Glutamatergic neuron (in vitro differentiated cells): Measurements from ENCODE around the gene ZMIZ1. TPM values are rescaled to one million over a fixed set of nuclear protein-coding genes. Genes with fewer than 3 reads are reported as not detected.
A peak's percentile ranks its signal among the peaks of the same experiment; 100 is the strongest.

ENCODE experiments used
- DNase-seq: peaks from one replicate; pipeline ENCODE4 v3.0.0; 2022
- H3K27ac Mint-ChIP-seq: one replicate; pipeline ENCODE4 v1.8.0; 2020; ENCODE audit warnings: mild to moderate bottlenecking, mixed read lengths, inconsistent platforms; ENCODE audit not compliant: unreplicated experiment
- H3K27me3 Mint-ChIP-seq: one replicate; pipeline ENCODE4 v1.8.0; 2020; ENCODE audit warnings: mild to moderate bottlenecking, moderate library complexity, mixed read lengths, inconsistent platforms; ENCODE audit not compliant: unreplicated experiment
- H3K36me3 Mint-ChIP-seq: one replicate; pipeline ENCODE4 v1.8.0; 2020; ENCODE audit warnings: mild to moderate bottlenecking, mixed read lengths, inconsistent platforms; ENCODE audit not compliant: unreplicated experiment
- H3K4me1 Mint-ChIP-seq: one replicate; pipeline ENCODE4 v1.8.0; 2020; ENCODE audit warnings: mild to moderate bottlenecking, low read depth, mixed read lengths, inconsistent platforms; ENCODE audit not compliant: unreplicated experiment
- H3K4me3 Mint-ChIP-seq: one replicate; pipeline ENCODE4 v1.8.0; 2020; ENCODE audit warnings: mild to moderate bottlenecking, mixed read lengths, inconsistent platforms; ENCODE audit not compliant: unreplicated experiment
- H3K9me3 Mint-ChIP-seq: one replicate; pipeline ENCODE4 v1.8.0; 2020; ENCODE audit warnings: mild to moderate bottlenecking, moderate library complexity, mixed read lengths, inconsistent platforms; ENCODE audit not compliant: unreplicated experiment
- CTCF ChIP-seq: fragments of 200-600 bp; sonication (generic); IDR thresholded peaks from one replicate; pipeline ENCODE4 v1.5.0; 2021; ENCODE audit not compliant: partially characterized antibody, unreplicated experiment
- total RNA-seq: library from RNA; stranded (reverse); fragmentation: NEBNext Ultra II Directional; extraction: Animal tissue kit (Norgen Biotek cat#: 25700); gene quantifications from one replicate; pipeline ENCODE4 v1.2.1, GENCODE V29; 2021; ENCODE audit not compliant: unreplicated experiment

The ZMIZ1 gene
- total RNA-seq, 1 donor from 2014 or later, result 230 TPM

GRCh38 chr10:79266543-79267312 lies 198.0 kb downstream of the ZMIZ1 start:
- Mint-ChIP-seq H3K4me1 (peaks cover 84% of the 10 kb centered on the region), H3K36me3 (peaks cover 4% of the 10 kb centered on the region), H3K27me3 (peaks cover 48% of the 10 kb centered on the region), H3K9me3 (peaks cover 61% of the 10 kb centered on the region), H3K27ac (peak overlapping the region; percentile 86), H3K4me3 (no peak overlapping the region)
- DNase-seq, result no peak
- TF ChIP-seq CTCF, result no peak

- Mint-ChIP-seq H3K9me3 (peaks cover 60% of the 10 kb centered on the region), H3K27me3 (peaks cover 44% of the 10 kb centered on the region), H3K27ac (peak overlapping the region; percentile 86), H3K36me3 (peaks cover 4% of the 10 kb centered on the region), H3K4me1 (peaks cover 83% of the 10 kb centered on the region), H3K4me3 (no peak overlapping the region)
- no peak for TF ChIP-seq CTCF
- no peak for DNase-seq
These were observed 198.7 kb downstream of the ZMIZ1 start for GRCh38 chr10:79267499-79267898.

GRCh38 chr10:79268161-79268601 lies 199.4 kb downstream of the ZMIZ1 start:
- Mint-ChIP-seq H3K4me3 (peak overlapping the region; percentile 75), H3K27me3 (peaks cover 43% of the 10 kb centered on the region), H3K36me3 (peaks cover 4% of the 10 kb centered on the region), H3K27ac (peak overlapping the region; percentile 99), H3K9me3 (peaks cover 55% of the 10 kb centered on the region), H3K4me1 (peaks cover 78% of the 10 kb centered on the region)
- no peak for TF ChIP-seq CTCF
- no peak for DNase-seq

- Mint-ChIP-seq H3K4me1 (peaks cover 78% of the 10 kb centered on the region), H3K4me3 (peak overlapping the region; percentile 75), H3K9me3 (peaks cover 54% of the 10 kb centered on the region), H3K27me3 (peaks cover 48% of the 10 kb centered on the region), H3K27ac (peak overlapping the region; percentile 99), H3K36me3 (peaks cover 4% of the 10 kb centered on the region)
- no peak for DNase-seq
- TF ChIP-seq CTCF, result no peak
These were observed 200.0 kb downstream of the ZMIZ1 start for GRCh38 chr10:79268742-79269141.

- H3K4me1 Mint-ChIP-seq, result peaks cover 78% of the 10 kb centered on the region
These were observed 200.7 kb downstream of the ZMIZ1 start for GRCh38 chr10:79269443-79269842.

More at GRCh38 chr10:79269443-79269842, 200.7 kb downstream of the ZMIZ1 start:
- TF ChIP-seq CTCF, result no peak
- peaks cover 52% of the 10 kb centered on the region for H3K9me3 Mint-ChIP-seq
- peaks cover 4% of the 10 kb centered on the region for H3K36me3 Mint-ChIP-seq
- H3K27ac Mint-ChIP-seq, result peak overlapping the region; percentile 99
- peak overlapping the region; percentile 76 for H3K4me3 Mint-ChIP-seq
- H3K27me3 Mint-ChIP-seq, result peaks cover 53% of the 10 kb centered on the region
- peak; percentile 61 for DNase-seq
